ENCODE data around the gene EVI5. TPM values are rescaled to one million over a fixed set of nuclear protein-coding genes. Genes with fewer than 3 reads are reported as not detected.

Gene EVI5
- total RNA-seq, 3 donors from 2014 or later, result 28.0 to 38.7 (median 31.2) TPM

- H3K36me3 ChIP-seq, result no peaks in the 10 kb centered on the region
- DNase-seq (ENCODE audit: low spot score in 2 of 2), result no peak
- H3K9me3 ChIP-seq, result no peaks in the 10 kb centered on the region
- TF ChIP-seq POLR2A (IDR thresholded peaks at IDR 0.05) (no peak), POLR2AphosphoS5 (IDR thresholded peaks at IDR 0.05) (no peak), CTCF (IDR thresholded peaks at IDR 0.05) (no peak)
- no peak overlapping the region for H3K4me3 ChIP-seq
- H3K27me3 ChIP-seq, result no peaks in the 10 kb centered on the region
- no peaks in the 10 kb centered on the region for H3K4me1 ChIP-seq
- no peak overlapping the region for H3K27ac ChIP-seq
- intact Hi-C loops (cut with DNase I; ENCODE audit: low total_unique reads), result no loop called here
These were observed 320.2 kb downstream of the EVI5 start for GRCh38 chr1:92464588-92465255.

GRCh38 chr1:92461364-92462097 is 323.4 kb downstream of the EVI5 start:
- H3K9me3 ChIP-seq, result no peaks in the 10 kb centered on the region
- no peak for TF ChIP-seq POLR2AphosphoS5 (IDR thresholded peaks at IDR 0.05)
- no peak for TF ChIP-seq POLR2A (IDR thresholded peaks at IDR 0.05)
- TF ChIP-seq CTCF (IDR thresholded peaks at IDR 0.05), result no peak
- H3K27ac ChIP-seq, result no peak overlapping the region
- no peak for DNase-seq (ENCODE audit: low spot score in 2 of 2)
- no peaks in the 10 kb centered on the region for H3K27me3 ChIP-seq
- intact Hi-C loops (cut with DNase I; ENCODE audit: low total_unique reads), result no loop called here
- H3K4me3 ChIP-seq, result no peak overlapping the region
- H3K4me1 ChIP-seq, result no peaks in the 10 kb centered on the region
- no peaks in the 10 kb centered on the region for H3K36me3 ChIP-seq

- intact Hi-C loops (cut with DNase I; ENCODE audit: low total_unique reads), result no loop called here
- Histone ChIP-seq H3K9me3 (no peaks in the 10 kb centered on the region), H3K4me3 (no peak overlapping the region), H3K27ac (no peak overlapping the region), H3K27me3 (no peaks in the 10 kb centered on the region), H3K4me1 (no peaks in the 10 kb centered on the region), H3K36me3 (no peaks in the 10 kb centered on the region)
- TF ChIP-seq POLR2A (IDR thresholded peaks at IDR 0.05), result no peak
- TF ChIP-seq POLR2AphosphoS5 (IDR thresholded peaks at IDR 0.05), result no peak
- TF ChIP-seq CTCF (IDR thresholded peaks at IDR 0.05), result no peak
- DNase-seq (ENCODE audit: low spot score in 2 of 2), result no peak
These were observed 325.0 kb downstream of the EVI5 start for GRCh38 chr1:92459871-92460320.

Other genes starting within 250 kb of the EVI5 start
- gene RPL5, start 46.9 kb upstream of the EVI5 start, total RNA-seq, result 1,000 to 10,000 TPM; 1,682 to 2,363 (median 2,105) TPM
- 10 to 100 TPM; 12.1 to 14.7 (median 14.4) TPM for gene DIPK1A, start 176.4 kb upstream of the EVI5 start, total RNA-seq

Measured in breast epithelium (tissue), 4 donors.